ENCODE results near the gene CYBA. TPM values are rescaled to one million over a fixed set of nuclear protein-coding genes. Genes with fewer than 3 reads are reported as not detected.
A peak's percentile ranks its signal among the peaks of the same experiment; 100 is the strongest.

The CYBA gene
- total RNA-seq, 2 donors from 2014 or later, result 268 to 386 TPM

- peak overlapping the region; percentile 56 to 76 for H3K27ac Mint-ChIP-seq
- no peaks in the 10 kb centered on the region for H3K36me3 Mint-ChIP-seq
- H3K4me3 Mint-ChIP-seq, result peak overlapping the region; percentile 44
- DNase-seq (ENCODE audit: low spot score) (peak; percentile 80), ATAC-seq (peak; percentile 79 to 88)
- H3K9me3 Mint-ChIP-seq, result no peaks in the 10 kb centered on the region
- H3K27me3 Mint-ChIP-seq, result no peaks in the 10 kb centered on the region
- peaks cover 21 to 34% of the 10 kb centered on the region in 2 donors for H3K4me1 Mint-ChIP-seq (ENCODE audit: low read depth in 2 of 2)
Measured at GRCh38 chr16:88619859-88620815, 30.7 kb downstream of the CYBA start.

- no peak for ATAC-seq
- Mint-ChIP-seq H3K27ac (peak overlapping the region; percentile 56 to 76), H3K36me3 (no peaks in the 10 kb centered on the region), H3K4me1 (ENCODE audit: low read depth in 2 of 2) (peaks cover 21 to 34% of the 10 kb centered on the region in 2 donors), H3K9me3 (no peaks in the 10 kb centered on the region), H3K4me3 (peak overlapping the region; percentile 44), H3K27me3 (no peaks in the 10 kb centered on the region)
- DNase-seq (ENCODE audit: low spot score), result no peak
Measured at GRCh38 chr16:88618956-88619667, 31.7 kb downstream of the CYBA start.

- Mint-ChIP-seq H3K27ac (no peak overlapping the region), H3K4me3 (no peak overlapping the region), H3K36me3 (peaks cover 3% of the 10 kb centered on the region), H3K27me3 (no peaks in the 10 kb centered on the region), H3K9me3 (no peaks in the 10 kb centered on the region), H3K4me1 (ENCODE audit: low read depth in 2 of 2) (peaks cover 25 to 39% of the 10 kb centered on the region in 2 donors)
- no peak for DNase-seq (ENCODE audit: low spot score)
- ATAC-seq, result no peak
Measured at GRCh38 chr16:88618182-88618955, 32.5 kb downstream of the CYBA start.

GRCh38 chr16:88617268-88618031 is 33.4 kb downstream of the CYBA start:
- DNase-seq (ENCODE audit: low spot score), result no peak
- Mint-ChIP-seq H3K27ac (no peak overlapping the region), H3K27me3 (no peaks in the 10 kb centered on the region), H3K9me3 (no peaks in the 10 kb centered on the region), H3K4me3 (no peak overlapping the region), H3K36me3 (peaks cover 8% of the 10 kb centered on the region), H3K4me1 (ENCODE audit: low read depth in 2 of 2) (peaks cover 26 to 39% of the 10 kb centered on the region in 2 donors)
- no peak for ATAC-seq

GRCh38 chr16:88616736-88617135 is 34.1 kb downstream of the CYBA start:
- H3K36me3 Mint-ChIP-seq, result peaks cover 8% of the 10 kb centered on the region
- H3K4me3 Mint-ChIP-seq, result no peak overlapping the region
- peaks cover 26 to 39% of the 10 kb centered on the region in 2 donors for H3K4me1 Mint-ChIP-seq (ENCODE audit: low read depth in 2 of 2)
- H3K27ac Mint-ChIP-seq, result no peak overlapping the region
- ATAC-seq (no peak), DNase-seq (ENCODE audit: low spot score) (no peak)
- H3K27me3 Mint-ChIP-seq, result no peaks in the 10 kb centered on the region
- H3K9me3 Mint-ChIP-seq, result no peaks in the 10 kb centered on the region

- peaks cover 8% of the 10 kb centered on the region for H3K36me3 Mint-ChIP-seq
- DNase-seq (ENCODE audit: low spot score) (no peak), ATAC-seq (no peak)
- no peaks in the 10 kb centered on the region for H3K9me3 Mint-ChIP-seq
- H3K27ac Mint-ChIP-seq, result no peak overlapping the region
- peaks cover 26 to 39% of the 10 kb centered on the region in 2 donors for H3K4me1 Mint-ChIP-seq (ENCODE audit: low read depth in 2 of 2)
- no peaks in the 10 kb centered on the region for H3K27me3 Mint-ChIP-seq
- H3K4me3 Mint-ChIP-seq, result no peak overlapping the region
Measured at GRCh38 chr16:88616320-88616719, 34.5 kb downstream of the CYBA start.

GRCh38 chr16:88614818-88615580 is 35.9 kb downstream of the CYBA start:
- H3K9me3 Mint-ChIP-seq, result no peaks in the 10 kb centered on the region
- no peak for ATAC-seq
- H3K27me3 Mint-ChIP-seq, result no peaks in the 10 kb centered on the region
- no peak overlapping the region for H3K4me3 Mint-ChIP-seq
- peaks cover 14% of the 10 kb centered on the region for H3K36me3 Mint-ChIP-seq
- peaks cover 19 to 34% of the 10 kb centered on the region in 2 donors for H3K4me1 Mint-ChIP-seq (ENCODE audit: low read depth in 2 of 2)
- H3K27ac Mint-ChIP-seq, result no peak overlapping the region
- DNase-seq (ENCODE audit: low spot score), result no peak

- Mint-ChIP-seq H3K4me3 (no peak overlapping the region), H3K4me1 (ENCODE audit: low read depth in 2 of 2) (peaks cover 10 to 26% of the 10 kb centered on the region in 2 donors), H3K27ac (peak overlapping the region in 1 of 2 donors; percentile 56), H3K9me3 (no peaks in the 10 kb centered on the region), H3K36me3 (peaks cover 14% of the 10 kb centered on the region), H3K27me3 (no peaks in the 10 kb centered on the region)
- ATAC-seq (no peak), DNase-seq (ENCODE audit: low spot score) (no peak)
Measured at GRCh38 chr16:88613911-88614817, 36.7 kb downstream of the CYBA start.

- H3K27ac Mint-ChIP-seq, result no peak overlapping the region
- DNase-seq (ENCODE audit: low spot score), result no peak
- H3K36me3 Mint-ChIP-seq, result peaks cover 14% of the 10 kb centered on the region
- peaks cover 5 to 22% of the 10 kb centered on the region in 2 donors for H3K4me1 Mint-ChIP-seq (ENCODE audit: low read depth in 2 of 2)
- ATAC-seq, result no peak
- no peaks in the 10 kb centered on the region for H3K27me3 Mint-ChIP-seq
- H3K9me3 Mint-ChIP-seq, result no peaks in the 10 kb centered on the region
- no peak overlapping the region for H3K4me3 Mint-ChIP-seq
Measured at GRCh38 chr16:88613293-88613692, 37.6 kb downstream of the CYBA start.

- no peak overlapping the region for H3K27ac Mint-ChIP-seq
Measured at GRCh38 chr16:88610909-88611812, 39.7 kb downstream of the CYBA start.

GRCh38 chr16:88610080-88610479 is 40.8 kb downstream of the CYBA start:
- H3K9me3 Mint-ChIP-seq, result no peaks in the 10 kb centered on the region
- H3K27ac Mint-ChIP-seq, result no peak overlapping the region
- H3K4me1 Mint-ChIP-seq (ENCODE audit: low read depth in 2 of 2), result peaks cover 5 to 20% of the 10 kb centered on the region in 2 donors
- peaks cover 21% of the 10 kb centered on the region for H3K36me3 Mint-ChIP-seq
- no peak for DNase-seq (ENCODE audit: low spot score)
- no peaks in the 10 kb centered on the region for H3K27me3 Mint-ChIP-seq
- no peak for ATAC-seq
- H3K4me3 Mint-ChIP-seq, result no peak overlapping the region

More at GRCh38 chr16:88610909-88611812, 39.7 kb downstream of the CYBA start:
- Mint-ChIP-seq H3K4me1 (ENCODE audit: low read depth in 2 of 2) (peaks cover 5 to 22% of the 10 kb centered on the region in 2 donors), H3K9me3 (no peaks in the 10 kb centered on the region), H3K4me3 (no peak overlapping the region), H3K36me3 (peaks cover 21% of the 10 kb centered on the region), H3K27me3 (no peaks in the 10 kb centered on the region)
- DNase-seq (ENCODE audit: low spot score) (no peak), ATAC-seq (no peak)
